Liver (tissue), 3 donors: ENCODE data around the gene RASSF8.

Experiments used
- ATF3 ChIP-seq: IDR thresholded peaks from 2 replicates; pipeline ENCODE4 v1.6.1; 2016; ENCODE audit warnings: antibody characterized with exemption
- CTCF ChIP-seq: fragments of 150-350 bp; IDR thresholded peaks from 2 replicates; pipeline ENCODE4 v1.5.1; 2017; ENCODE audit warnings: improper control_type of control experiment, low read depth, low read length; ENCODE audit not compliant: missing input control
- RAD21 ChIP-seq, 2 donors: IDR thresholded peaks; 2 replicates each; pipeline ENCODE4 v1.6.1; 2016; ENCODE audit warnings: antibody characterized with exemption in 2 of 2, mild to moderate bottlenecking in 2 of 2
- REST ChIP-seq: IDR thresholded peaks from 2 replicates; pipeline ENCODE4 v1.6.1; 2016; ENCODE audit warnings: antibody characterized with exemption, mild to moderate bottlenecking
- SP1 ChIP-seq: IDR thresholded peaks from 2 replicates; pipeline ENCODE4 v1.6.1; 2018; ENCODE audit warnings: antibody characterized with exemption, mild to moderate bottlenecking
- TAF1 ChIP-seq: conservative IDR thresholded peaks from 2 replicates; pipeline ENCODE4 v1.6.1; 2016; ENCODE audit warnings: antibody characterized with exemption, mild to moderate bottlenecking
- YY1 ChIP-seq: IDR thresholded peaks from 2 replicates; pipeline ENCODE4 v1.6.1; 2016; ENCODE audit warnings: antibody characterized with exemption, mild to moderate bottlenecking
- ZBTB33 ChIP-seq: IDR thresholded peaks from 2 replicates; pipeline ENCODE4 v1.6.1; 2016; ENCODE audit warnings: antibody characterized with exemption
- donor health status: healthy.
- donor health status: healthy.

DNA sequence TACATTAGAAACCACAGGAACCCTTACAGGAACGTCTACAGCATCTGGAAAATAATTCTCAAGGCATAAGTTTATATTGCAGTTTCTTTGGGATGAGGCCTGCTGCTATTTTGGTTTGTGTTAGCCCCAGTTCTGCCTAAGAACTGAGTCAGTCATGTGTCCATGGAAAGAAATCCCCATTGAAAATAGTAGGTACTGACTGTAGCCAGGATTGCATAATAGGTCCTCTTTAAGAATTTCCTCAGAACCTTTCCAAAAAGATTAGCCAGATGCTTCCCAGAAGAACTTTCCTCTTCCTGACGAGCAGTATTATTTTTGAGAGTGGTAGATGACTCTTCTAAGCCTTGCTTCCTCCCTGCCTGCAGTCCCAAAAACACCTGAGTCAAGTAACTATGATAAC lies 52.6 kb downstream of the RASSF8 start:
- TF ChIP-seq ATF3 (no peak), CTCF (no peak), YY1 (no peak), ZBTB33 (no peak), RAD21 (IDR thresholded peaks at IDR 0.05) (no peak), TAF1 (no peak), REST (no peak), SP1 (no peak)
